ENCODE data around the gene PKN3. TPM values are rescaled to one million over a fixed set of nuclear protein-coding genes. Genes with fewer than 3 reads are reported as not detected.

The PKN3 gene
- total RNA-seq, 1 experiment from 2014 or later = 1.1 TPM

DNA sequence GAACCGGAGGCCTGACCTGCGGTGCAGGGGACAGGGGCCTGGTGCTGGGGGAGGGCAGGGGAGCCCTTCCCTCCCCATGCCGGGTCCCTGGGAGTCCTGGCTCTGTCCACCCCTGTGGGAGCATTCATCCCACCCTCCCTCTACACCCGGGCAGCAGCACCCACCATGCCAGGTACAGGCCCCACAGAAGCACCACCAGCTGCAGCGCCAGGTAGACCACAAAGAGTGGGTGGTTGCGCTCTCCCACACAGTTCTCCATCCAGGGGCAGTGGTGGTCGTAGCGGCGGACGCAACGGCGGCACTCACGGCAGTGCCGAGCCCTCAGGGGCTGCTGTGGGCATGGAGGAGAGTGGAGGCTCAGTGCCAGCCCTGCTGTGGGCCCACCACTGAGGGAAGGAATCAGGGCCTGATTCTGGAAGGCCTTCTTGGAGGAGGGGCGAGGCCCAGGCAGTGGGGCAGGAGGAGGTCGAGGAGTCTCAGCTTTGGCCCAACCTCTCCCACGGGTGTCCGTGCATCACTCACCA is 19.2 kb downstream of the PKN3 start:
- BruUV-seq (replicated peaks) = no TSS peak
- no peak overlapping the region for H3K27ac Mint-ChIP-seq (ENCODE audit: low read depth, unreplicated experiment)
- H3K4me1 Mint-ChIP-seq (ENCODE audit: insufficient read depth, unreplicated experiment) = peaks cover 36% of the 10 kb centered on the region
- H3K4me3 Mint-ChIP-seq (ENCODE audit: unreplicated experiment) = no peak overlapping the region
- no peaks in the 10 kb centered on the region for H3K9me3 Mint-ChIP-seq (ENCODE audit: unreplicated experiment)
- TF ChIP-seq, protein P1, sequence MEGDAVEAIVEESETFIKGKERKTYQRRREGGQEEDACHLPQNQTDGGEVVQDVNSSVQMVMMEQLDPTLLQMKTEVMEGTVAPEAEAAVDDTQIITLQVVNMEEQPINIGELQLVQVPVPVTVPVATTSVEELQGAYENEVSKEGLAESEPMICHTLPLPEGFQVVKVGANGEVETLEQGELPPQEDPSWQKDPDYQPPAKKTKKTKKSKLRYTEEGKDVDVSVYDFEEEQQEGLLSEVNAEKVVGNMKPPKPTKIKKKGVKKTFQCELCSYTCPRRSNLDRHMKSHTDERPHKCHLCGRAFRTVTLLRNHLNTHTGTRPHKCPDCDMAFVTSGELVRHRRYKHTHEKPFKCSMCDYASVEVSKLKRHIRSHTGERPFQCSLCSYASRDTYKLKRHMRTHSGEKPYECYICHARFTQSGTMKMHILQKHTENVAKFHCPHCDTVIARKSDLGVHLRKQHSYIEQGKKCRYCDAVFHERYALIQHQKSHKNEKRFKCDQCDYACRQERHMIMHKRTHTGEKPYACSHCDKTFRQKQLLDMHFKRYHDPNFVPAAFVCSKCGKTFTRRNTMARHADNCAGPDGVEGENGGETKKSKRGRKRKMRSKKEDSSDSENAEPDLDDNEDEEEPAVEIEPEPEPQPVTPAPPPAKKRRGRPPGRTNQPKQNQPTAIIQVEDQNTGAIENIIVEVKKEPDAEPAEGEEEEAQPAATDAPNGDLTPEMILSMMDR (IDR thresholded peaks at IDR 0.05; ENCODE audit: unreplicated experiment) = no peak
- ChIA-PET POLR2A (no interaction called here), CTCF (no interaction called here)
- intact Hi-C loops (cut with micrococcal nuclease) = no loop called here
- no peak for DNase-seq (ENCODE audit: unreplicated experiment)
- no peaks in the 10 kb centered on the region for H3K27me3 Mint-ChIP-seq (ENCODE audit: insufficient read depth, unreplicated experiment)
- peaks cover under 1% of the 10 kb centered on the region for H3K36me3 Mint-ChIP-seq (ENCODE audit: insufficient read depth, unreplicated experiment)

GRCh38 chr9:128722380-128723351 is 20.4 kb downstream of the PKN3 start:
- Mint-ChIP-seq H3K36me3 (ENCODE audit: insufficient read depth, unreplicated experiment) (peaks cover 4% of the 10 kb centered on the region), H3K4me1 (ENCODE audit: insufficient read depth, unreplicated experiment) (peaks cover 36% of the 10 kb centered on the region), H3K27me3 (ENCODE audit: insufficient read depth, unreplicated experiment) (no peaks in the 10 kb centered on the region), H3K27ac (ENCODE audit: low read depth, unreplicated experiment) (peak overlapping the region; percentile 29), H3K9me3 (ENCODE audit: unreplicated experiment) (no peaks in the 10 kb centered on the region), H3K4me3 (ENCODE audit: unreplicated experiment) (peak overlapping the region; percentile 80)
- DNase-seq (ENCODE audit: unreplicated experiment) = no peak
- CTCF ChIA-PET = interaction anchor here (0.6 kb wide), 1 partner anchor 167 kb away, joined by 3 read pairs; no protein-coding TSS in a partner anchor
- no TSS peak for BruUV-seq (replicated peaks)
- POLR2A ChIA-PET = interaction anchor here (2.5 kb wide), 1 partner anchor 48 kb away, joined by 15 read pairs; the partner anchor contains the start of gene ZER1
- TF ChIP-seq, protein P1 (IDR thresholded peaks at IDR 0.05; ENCODE audit: unreplicated experiment) = no peak
- intact Hi-C loops (cut with micrococcal nuclease) = no loop called here

DNA sequence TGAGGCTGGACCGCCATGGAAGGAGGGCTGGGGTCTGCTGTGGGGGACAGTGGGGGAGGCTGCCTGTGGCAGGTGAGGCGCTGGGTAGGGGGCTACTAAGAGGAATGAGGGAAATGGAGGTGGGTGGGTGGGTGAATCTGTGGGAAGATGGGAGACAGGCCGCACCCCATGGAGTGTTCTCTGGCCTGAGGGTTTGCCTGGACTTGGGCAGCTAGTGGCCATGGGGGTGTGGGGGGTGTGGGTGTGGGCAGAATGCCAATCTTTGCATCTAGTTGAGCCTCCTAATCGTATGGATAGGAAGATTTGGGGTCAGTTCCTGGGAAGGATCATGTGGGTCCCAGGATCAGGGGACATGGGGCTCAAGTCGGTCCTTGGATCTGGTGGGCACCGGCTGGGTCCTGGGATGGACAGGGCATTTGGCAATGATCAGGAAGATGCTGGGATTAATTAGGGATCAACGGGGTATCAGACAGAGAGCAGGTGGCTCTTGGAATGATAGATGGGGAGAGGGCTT is 21.1 kb downstream of the PKN3 start:
- intact Hi-C loops (cut with micrococcal nuclease) = no loop called here
- POLR2A ChIA-PET = interaction anchor here (1.1 to 3.0 kb wide), 5 partner anchors 10 to 95 kb away, joined by 3 to 15 read pairs (median 9); partner anchors contain the start of genes ENDOG, SET and ZER1
- Mint-ChIP-seq H3K36me3 (ENCODE audit: insufficient read depth, unreplicated experiment) (peaks cover 4% of the 10 kb centered on the region), H3K27me3 (ENCODE audit: insufficient read depth, unreplicated experiment) (no peaks in the 10 kb centered on the region), H3K27ac (ENCODE audit: low read depth, unreplicated experiment) (peak overlapping the region; percentile 29), H3K9me3 (ENCODE audit: unreplicated experiment) (no peaks in the 10 kb centered on the region), H3K4me1 (ENCODE audit: insufficient read depth, unreplicated experiment) (peaks cover 36% of the 10 kb centered on the region), H3K4me3 (ENCODE audit: unreplicated experiment) (peak overlapping the region; percentile 80)
- BruUV-seq (replicated peaks) = no TSS peak
- TF ChIP-seq, protein P1 (IDR thresholded peaks at IDR 0.05; ENCODE audit: unreplicated experiment) = no peak
- DNase-seq (ENCODE audit: unreplicated experiment) = no peak
- CTCF ChIA-PET = interaction anchor here (0.6 kb wide), 2 partner anchors 51 to 166 kb away, joined by 3 read pairs; no protein-coding TSS in a partner anchor

Data from MCF 10A (cell line).